ENCODE results near the gene FURIN. TPM values are rescaled to one million over a fixed set of nuclear protein-coding genes. Genes with fewer than 3 reads are reported as not detected.
A peak's percentile ranks its signal among the peaks of the same experiment; 100 is the strongest.

Gene FURIN
- total RNA-seq, 1 experiment from 2014 or later, result 35.1 TPM

DNA sequence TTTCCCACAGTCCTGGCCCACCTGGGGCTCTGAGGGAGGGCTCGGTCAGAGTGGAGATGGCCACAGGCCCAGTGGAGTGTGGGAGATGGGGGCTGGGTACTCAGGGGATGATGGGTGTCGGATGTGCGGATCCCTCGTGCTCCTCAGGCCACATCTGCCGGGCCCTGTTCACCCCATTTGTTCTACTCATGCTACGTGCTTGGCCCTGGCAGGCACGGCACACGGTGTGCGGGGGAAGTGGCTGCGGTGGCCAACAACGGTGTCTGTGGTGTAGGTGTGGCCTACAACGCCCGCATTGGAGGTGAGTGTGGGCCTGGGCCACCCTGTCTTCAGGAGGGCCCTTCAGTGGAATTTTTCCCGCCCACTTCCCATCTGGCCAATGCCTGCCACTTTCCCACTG is 8.9 kb downstream of the FURIN start:
- no peaks in the 10 kb centered on the region for H3K9me3 ChIP-seq (ENCODE audit: control insufficient read depth, low read depth, low read length)
- peaks cover 2% of the 10 kb centered on the region for H3K79me1 ChIP-seq (ENCODE audit: insufficient read depth, low read depth, low read length, poor library complexity, severe bottlenecking)
- no peak overlapping the region for H3T11ph ChIP-seq (ENCODE audit: low read length)
- Mint-ChIP-seq H3K9me3 (no peaks in the 10 kb centered on the region), H3K27me3 (ENCODE audit: low read depth) (no peaks in the 10 kb centered on the region), H3K27ac (peak overlapping the region in 1 of 3 experiments; percentile 31; a peak in 2 of 7 replicates), H3K36me3 (ENCODE audit: insufficient read depth in 1 of 3, low read depth in 3 of 3) (peaks cover 20 to 41% (median 33%) of the 10 kb centered on the region in 3 experiments; a peak in 6 of 7 replicates), H3K4me1 (peaks cover 21 to 25% of the 10 kb centered on the region in 2 experiments), H3K4me3 (no peak overlapping the region)
- H3K23me2 ChIP-seq (ENCODE audit: insufficient read length, low read depth, low read length, poor library complexity, severe bottlenecking), result peaks cover under 1% of the 10 kb centered on the region
- no peak overlapping the region for H4K8ac ChIP-seq (replicated peaks; ENCODE audit: insufficient read length, low read depth, low read length)
- no peak overlapping the region for H2AFZ ChIP-seq (ENCODE audit: low read length)
- H4K91ac ChIP-seq (ENCODE audit: insufficient read length, low read depth, low read length), result no peak overlapping the region
- H3K79me2 ChIP-seq (ENCODE audit: insufficient read depth, low read length), result no peaks in the 10 kb centered on the region
- no peak overlapping the region for H3K18ac ChIP-seq (ENCODE audit: insufficient read length, low read depth, low read length)
- no peak overlapping the region for H3K56ac ChIP-seq (ENCODE audit: insufficient read length, low read depth, low read length)
- H4K5ac ChIP-seq (ENCODE audit: insufficient read length, low read depth, low read length), result no peak overlapping the region
- H3K4ac ChIP-seq (ENCODE audit: low read depth, low read length), result no peak overlapping the region
- no CpG with 5 or more reads among the region's 14 CpGs for WGBS (ENCODE audit: extremely low coverage, insufficient read length, low lambda C conversion rate)
- H3K27ac ChIP-seq (ENCODE audit: insufficient read length, low read depth, low read length), result no peak overlapping the region
- no peak overlapping the region for H2BK20ac ChIP-seq (ENCODE audit: low read depth, low read length, poor library complexity, severe bottlenecking)
- no peaks in the 10 kb centered on the region for H3K27me3 ChIP-seq (ENCODE audit: insufficient read depth, low read length)
- H4K20me1 ChIP-seq (ENCODE audit: control insufficient read depth, insufficient read depth, insufficient read length), result no peaks in the 10 kb centered on the region
- H2BK5ac ChIP-seq (ENCODE audit: insufficient read length, low read length), result no peak overlapping the region
- H3K4me2 ChIP-seq (ENCODE audit: insufficient read depth, insufficient read length, low read length), result no peak overlapping the region
- no peak overlapping the region for H3K9ac ChIP-seq (ENCODE audit: extremely low read depth, insufficient read length, low read length)
- no peak overlapping the region for H3K23ac ChIP-seq (ENCODE audit: insufficient read length, low read depth, low read length)
- TF ChIP-seq, protein P1, sequence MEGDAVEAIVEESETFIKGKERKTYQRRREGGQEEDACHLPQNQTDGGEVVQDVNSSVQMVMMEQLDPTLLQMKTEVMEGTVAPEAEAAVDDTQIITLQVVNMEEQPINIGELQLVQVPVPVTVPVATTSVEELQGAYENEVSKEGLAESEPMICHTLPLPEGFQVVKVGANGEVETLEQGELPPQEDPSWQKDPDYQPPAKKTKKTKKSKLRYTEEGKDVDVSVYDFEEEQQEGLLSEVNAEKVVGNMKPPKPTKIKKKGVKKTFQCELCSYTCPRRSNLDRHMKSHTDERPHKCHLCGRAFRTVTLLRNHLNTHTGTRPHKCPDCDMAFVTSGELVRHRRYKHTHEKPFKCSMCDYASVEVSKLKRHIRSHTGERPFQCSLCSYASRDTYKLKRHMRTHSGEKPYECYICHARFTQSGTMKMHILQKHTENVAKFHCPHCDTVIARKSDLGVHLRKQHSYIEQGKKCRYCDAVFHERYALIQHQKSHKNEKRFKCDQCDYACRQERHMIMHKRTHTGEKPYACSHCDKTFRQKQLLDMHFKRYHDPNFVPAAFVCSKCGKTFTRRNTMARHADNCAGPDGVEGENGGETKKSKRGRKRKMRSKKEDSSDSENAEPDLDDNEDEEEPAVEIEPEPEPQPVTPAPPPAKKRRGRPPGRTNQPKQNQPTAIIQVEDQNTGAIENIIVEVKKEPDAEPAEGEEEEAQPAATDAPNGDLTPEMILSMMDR (conservative IDR thresholded peaks at IDR 0.05), result no peak
- no peak overlapping the region for H3K14ac ChIP-seq (ENCODE audit: insufficient read depth, low read length)
- H2AK5ac ChIP-seq (ENCODE audit: insufficient read length, low read length), result no peak overlapping the region
- H2BK15ac ChIP-seq (ENCODE audit: low read depth, low read length), result no peak overlapping the region
- no peak overlapping the region for H2BK12ac ChIP-seq (ENCODE audit: insufficient read length, low read depth, low read length)
- no peak overlapping the region for H2BK120ac ChIP-seq (ENCODE audit: low read depth, low read length, poor library complexity, severe bottlenecking)
- no peak for DNase-seq
- H3K4me1 ChIP-seq (ENCODE audit: insufficient read depth, low read length), result peaks cover 3% of the 10 kb centered on the region; the same call in 1 of the 2 replicates
